Nephron (organoid): ENCODE measurements around the gene ABCA13.
A peak's percentile ranks its signal among the peaks of the same experiment; 100 is the strongest.

Source experiments
- H3K27ac Mint-ChIP-seq, 3 experiments: 2 replicates each; pipeline ENCODE4 v1.8.0; 2020; ENCODE audit warnings: mixed read lengths in 3 of 3, mild to moderate bottlenecking in 2 of 3, moderate library complexity in 1 of 3
- H3K27me3 Mint-ChIP-seq: 2 replicates; pipeline ENCODE4 v1.8.0; 2021; ENCODE audit warnings: low read depth, mild to moderate bottlenecking, moderate library complexity, mixed read lengths
- H3K36me3 Mint-ChIP-seq: 2 replicates; pipeline ENCODE4 v1.8.0; 2020; ENCODE audit warnings: low read depth, mixed read lengths
- H3K4me1 Mint-ChIP-seq: 2 replicates; pipeline ENCODE4 v1.8.0; 2020; ENCODE audit warnings: mixed read lengths
- H3K4me3 Mint-ChIP-seq, 3 experiments: 2 replicates each; pipeline ENCODE4 v1.8.0; 2020; ENCODE audit warnings: mild to moderate bottlenecking in 3 of 3, mixed read lengths in 3 of 3, moderate library complexity in 2 of 3
- H3K9me3 Mint-ChIP-seq: 2 replicates; pipeline ENCODE4 v1.8.0; 2020; ENCODE audit warnings: mixed read lengths
- TF ChIP-seq, protein P1 (sequence below), 3 experiments: fragments of 200-600 bp; sonication (generic); IDR thresholded peaks; one replicate each; pipeline ENCODE4 v1.5.0; 2021; ENCODE audit warnings: antibody characterized with exemption in 3 of 3; ENCODE audit not compliant: unreplicated experiment in 3 of 3

ABCA13 gene

DNA sequence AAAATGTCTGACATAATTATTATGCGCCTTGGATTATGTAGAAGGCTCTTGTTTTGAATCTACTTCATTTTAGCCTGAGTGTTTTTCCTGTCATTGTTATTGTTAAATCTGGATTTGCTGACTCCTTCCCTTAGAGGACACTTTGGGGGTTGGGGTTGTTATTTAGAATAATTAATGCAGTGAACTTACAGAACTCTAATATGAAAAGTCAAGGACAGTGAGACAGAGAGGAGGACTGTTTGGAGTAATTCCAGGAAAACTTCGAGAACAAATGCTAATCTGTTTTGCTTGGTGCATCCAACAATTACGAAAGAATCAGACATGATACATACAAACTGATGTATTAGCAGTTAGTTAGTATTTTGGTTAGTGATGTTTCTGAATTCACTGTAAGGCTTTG lies 146.1 kb downstream of the ABCA13 start:
- Mint-ChIP-seq H3K4me3 (no peak overlapping the region), H3K9me3 (no peaks in the 10 kb centered on the region), H3K27me3 (no peaks in the 10 kb centered on the region), H3K36me3 (no peaks in the 10 kb centered on the region), H3K4me1 (no peaks in the 10 kb centered on the region), H3K27ac (no peak overlapping the region)
- TF ChIP-seq, protein P1, sequence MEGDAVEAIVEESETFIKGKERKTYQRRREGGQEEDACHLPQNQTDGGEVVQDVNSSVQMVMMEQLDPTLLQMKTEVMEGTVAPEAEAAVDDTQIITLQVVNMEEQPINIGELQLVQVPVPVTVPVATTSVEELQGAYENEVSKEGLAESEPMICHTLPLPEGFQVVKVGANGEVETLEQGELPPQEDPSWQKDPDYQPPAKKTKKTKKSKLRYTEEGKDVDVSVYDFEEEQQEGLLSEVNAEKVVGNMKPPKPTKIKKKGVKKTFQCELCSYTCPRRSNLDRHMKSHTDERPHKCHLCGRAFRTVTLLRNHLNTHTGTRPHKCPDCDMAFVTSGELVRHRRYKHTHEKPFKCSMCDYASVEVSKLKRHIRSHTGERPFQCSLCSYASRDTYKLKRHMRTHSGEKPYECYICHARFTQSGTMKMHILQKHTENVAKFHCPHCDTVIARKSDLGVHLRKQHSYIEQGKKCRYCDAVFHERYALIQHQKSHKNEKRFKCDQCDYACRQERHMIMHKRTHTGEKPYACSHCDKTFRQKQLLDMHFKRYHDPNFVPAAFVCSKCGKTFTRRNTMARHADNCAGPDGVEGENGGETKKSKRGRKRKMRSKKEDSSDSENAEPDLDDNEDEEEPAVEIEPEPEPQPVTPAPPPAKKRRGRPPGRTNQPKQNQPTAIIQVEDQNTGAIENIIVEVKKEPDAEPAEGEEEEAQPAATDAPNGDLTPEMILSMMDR (IDR thresholded peaks at IDR 0.05; ENCODE audit: unreplicated experiment in 3 of 3) = no peak

DNA sequence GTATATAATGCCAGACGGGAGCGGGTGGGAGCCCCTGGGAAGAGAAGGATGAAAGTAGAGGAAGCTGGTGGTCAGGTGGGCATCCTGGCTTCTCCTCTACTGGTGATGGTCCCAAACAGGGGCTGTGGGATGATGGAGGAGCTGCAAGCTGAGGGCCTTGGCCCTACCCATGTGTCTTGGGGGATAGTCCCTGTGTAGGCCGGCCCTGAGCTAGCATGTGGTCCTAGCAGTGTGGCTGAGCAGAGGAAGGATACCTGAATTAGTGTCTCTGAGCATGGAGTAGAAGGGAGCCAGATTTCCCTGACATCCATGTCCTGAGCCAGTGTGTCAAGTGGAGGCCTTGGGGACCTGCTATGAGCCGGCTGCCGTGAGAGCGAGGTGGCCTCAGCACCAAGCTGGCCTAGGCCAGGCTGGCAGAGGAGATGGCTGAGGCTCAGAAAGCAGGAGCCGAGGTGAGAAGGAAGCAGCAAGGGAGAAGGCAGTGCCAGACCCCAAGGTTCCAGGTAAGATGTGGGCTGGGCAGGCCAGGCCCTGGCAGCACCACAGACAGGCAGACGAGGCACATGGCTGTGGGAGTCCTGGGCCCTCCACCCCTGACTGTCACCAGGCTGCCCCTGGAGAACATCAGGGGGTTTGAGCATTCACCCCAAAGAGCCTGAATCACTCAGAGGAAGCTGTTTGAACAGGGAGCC lies 150.2 kb downstream of the ABCA13 start:
- Mint-ChIP-seq H3K27ac (no peak overlapping the region), H3K4me1 (no peaks in the 10 kb centered on the region), H3K36me3 (no peaks in the 10 kb centered on the region), H3K4me3 (no peak overlapping the region), H3K9me3 (peaks cover 8% of the 10 kb centered on the region), H3K27me3 (no peaks in the 10 kb centered on the region)
- TF ChIP-seq, protein P1 (IDR thresholded peaks at IDR 0.05; ENCODE audit: unreplicated experiment in 3 of 3) = no peak

DNA sequence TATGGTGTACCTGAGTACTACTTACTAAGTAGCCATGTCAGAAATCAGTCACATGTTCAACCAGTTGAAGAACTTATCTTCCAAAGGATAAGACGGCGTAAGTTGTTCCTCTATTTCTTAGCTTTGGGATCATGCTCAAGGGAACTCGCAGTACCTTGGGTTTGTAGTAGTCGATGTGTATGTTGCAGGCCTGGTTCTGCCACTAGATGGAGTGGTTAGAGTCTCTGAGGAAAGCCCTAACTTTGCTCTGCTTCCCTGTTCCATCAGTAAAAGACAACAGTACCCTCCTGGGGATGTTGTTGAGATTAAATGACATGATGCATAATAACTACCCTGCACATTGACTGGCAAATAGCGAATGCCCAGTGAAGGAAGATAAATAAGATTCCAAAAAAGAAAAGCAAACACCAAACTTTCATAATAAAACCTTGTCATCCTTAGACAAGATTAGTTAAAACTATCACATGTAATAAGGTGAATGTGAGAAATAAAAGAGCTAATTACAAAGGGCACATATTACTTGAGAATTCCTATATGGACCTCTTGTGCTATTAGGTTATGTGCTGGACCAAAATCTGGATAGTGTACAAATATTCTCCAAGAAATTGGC lies 165.9 kb downstream of the ABCA13 start:
- H3K36me3 Mint-ChIP-seq = no peaks in the 10 kb centered on the region
- peaks cover 4% of the 10 kb centered on the region for H3K27me3 Mint-ChIP-seq
- H3K4me1 Mint-ChIP-seq = no peaks in the 10 kb centered on the region
- no peaks in the 10 kb centered on the region for H3K9me3 Mint-ChIP-seq
- no peak overlapping the region for H3K4me3 Mint-ChIP-seq
- TF ChIP-seq, protein P1 (IDR thresholded peaks at IDR 0.05; ENCODE audit: unreplicated experiment in 3 of 3) = peak; percentile 48 to 57 (median 50)
- H3K27ac Mint-ChIP-seq = no peak overlapping the region

DNA sequence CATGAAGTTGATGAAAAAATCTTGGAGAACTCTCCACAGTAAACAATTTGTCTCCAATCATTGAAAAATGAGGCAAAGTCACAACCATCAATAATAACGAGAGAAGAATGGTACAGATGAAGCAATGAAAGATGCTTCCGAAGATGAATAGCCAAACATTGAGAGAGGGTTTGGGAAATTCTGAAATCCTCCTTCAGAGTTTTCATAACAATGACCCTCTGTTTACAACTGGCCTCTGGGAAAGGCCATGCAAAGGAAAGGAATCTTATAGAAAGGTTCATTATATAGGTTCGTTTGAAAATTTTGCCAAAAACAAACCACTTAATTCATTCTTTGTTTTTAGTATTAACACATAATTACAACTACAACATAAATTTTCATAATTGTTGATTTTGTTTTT lies 166.5 kb downstream of the ABCA13 start:
- Mint-ChIP-seq H3K4me1 (no peaks in the 10 kb centered on the region), H3K4me3 (no peak overlapping the region), H3K9me3 (peaks cover 3% of the 10 kb centered on the region), H3K36me3 (no peaks in the 10 kb centered on the region), H3K27ac (no peak overlapping the region), H3K27me3 (peaks cover 4% of the 10 kb centered on the region)
- TF ChIP-seq, protein P1 (IDR thresholded peaks at IDR 0.05; ENCODE audit: unreplicated experiment in 3 of 3) = no peak

DNA sequence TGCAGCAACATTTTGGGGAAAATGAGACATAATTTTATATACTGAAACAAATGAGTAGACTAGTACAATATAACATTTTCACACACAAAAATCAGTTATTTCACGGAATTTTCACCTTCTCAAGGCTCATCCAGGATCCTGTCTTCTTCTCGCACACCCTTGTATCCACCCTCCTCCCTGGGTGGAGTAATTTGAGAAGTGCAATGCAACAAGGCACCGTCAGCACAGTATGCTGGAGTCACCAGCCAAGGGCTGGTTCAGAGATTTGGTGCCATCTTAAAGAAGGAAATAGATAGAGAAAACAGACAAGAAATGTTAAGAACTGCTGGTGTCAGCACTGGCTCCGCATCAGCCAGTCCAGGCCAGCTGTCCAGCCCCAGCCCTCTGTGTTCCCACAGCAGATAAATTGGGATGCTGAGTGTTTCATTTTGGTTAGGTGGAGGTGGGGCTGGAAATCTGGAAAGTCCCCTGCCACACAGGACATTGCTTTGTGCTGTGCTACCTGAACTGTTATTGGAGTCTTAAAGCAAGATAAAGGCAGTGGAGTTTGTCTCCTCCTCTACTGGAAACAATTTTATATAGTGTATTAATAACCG lies 176.1 kb downstream of the ABCA13 start:
- Mint-ChIP-seq H3K27me3 (no peaks in the 10 kb centered on the region), H3K27ac (no peak overlapping the region), H3K4me3 (no peak overlapping the region), H3K4me1 (peaks cover 17% of the 10 kb centered on the region), H3K36me3 (no peaks in the 10 kb centered on the region), H3K9me3 (peaks cover 3% of the 10 kb centered on the region)
- TF ChIP-seq, protein P1 (IDR thresholded peaks at IDR 0.05; ENCODE audit: unreplicated experiment in 3 of 3) = no peak
